HG03571 (cell line): ENCODE data around the gene CST2.
"Not testable (repeated sequence)": the region's sequence is repeated elsewhere in the genome, so short reads cannot be mapped to it uniquely, and the experiment has no call there.

Experiments used
- ATAC-seq: cut with Tn5 transposase; IDR thresholded peaks from one replicate; pipeline ENCODE4 v1.9.1; 2021; ENCODE audit not compliant: unreplicated experiment

CST2 gene

DNA sequence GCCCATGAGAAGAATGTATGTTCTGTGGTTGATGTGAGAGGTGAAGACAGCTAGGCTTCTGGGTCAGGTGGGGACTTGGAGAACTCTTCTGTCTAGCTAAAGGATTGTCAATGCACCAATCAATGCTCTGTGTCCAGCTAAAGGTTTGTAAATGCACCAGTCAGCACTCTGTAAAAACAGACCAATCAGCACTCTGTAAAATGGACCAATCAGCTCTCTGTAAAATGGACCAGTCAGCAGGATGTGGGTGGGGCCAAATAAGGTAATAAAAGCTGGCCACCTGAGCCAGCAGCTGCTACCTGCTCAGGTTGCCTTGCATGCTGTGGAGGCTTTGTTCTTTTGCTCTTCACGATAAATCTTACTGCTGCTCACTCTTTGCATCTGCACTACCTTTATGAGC lies 15.0 kb downstream of the CST2 start:
- ATAC-seq: not testable (repeated sequence)

DNA sequence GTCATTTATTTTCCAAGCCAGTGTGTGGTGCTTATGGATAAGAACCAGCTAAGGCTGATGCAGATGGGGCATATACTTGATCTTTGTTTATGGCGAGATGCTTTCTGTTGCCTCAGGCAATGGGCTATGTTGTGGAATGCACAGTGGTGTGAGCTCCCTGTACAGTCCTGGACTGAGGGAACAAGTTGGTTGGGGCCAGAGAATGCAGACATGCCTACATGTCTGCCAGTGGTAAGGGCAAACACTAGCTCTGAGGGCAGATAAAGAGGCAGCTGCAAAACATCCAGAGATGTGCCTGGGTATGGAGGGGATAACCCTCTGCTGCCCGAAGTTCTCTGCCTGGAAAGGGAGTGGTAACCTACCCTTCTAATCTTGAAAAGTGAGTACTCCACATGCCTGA lies 16.2 kb downstream of the CST2 start:
- ATAC-seq: not testable (repeated sequence)

GRCh38 chr20:23800865-23801264 lies 25.7 kb downstream of the CST2 start:
- ATAC-seq: no peak

DNA sequence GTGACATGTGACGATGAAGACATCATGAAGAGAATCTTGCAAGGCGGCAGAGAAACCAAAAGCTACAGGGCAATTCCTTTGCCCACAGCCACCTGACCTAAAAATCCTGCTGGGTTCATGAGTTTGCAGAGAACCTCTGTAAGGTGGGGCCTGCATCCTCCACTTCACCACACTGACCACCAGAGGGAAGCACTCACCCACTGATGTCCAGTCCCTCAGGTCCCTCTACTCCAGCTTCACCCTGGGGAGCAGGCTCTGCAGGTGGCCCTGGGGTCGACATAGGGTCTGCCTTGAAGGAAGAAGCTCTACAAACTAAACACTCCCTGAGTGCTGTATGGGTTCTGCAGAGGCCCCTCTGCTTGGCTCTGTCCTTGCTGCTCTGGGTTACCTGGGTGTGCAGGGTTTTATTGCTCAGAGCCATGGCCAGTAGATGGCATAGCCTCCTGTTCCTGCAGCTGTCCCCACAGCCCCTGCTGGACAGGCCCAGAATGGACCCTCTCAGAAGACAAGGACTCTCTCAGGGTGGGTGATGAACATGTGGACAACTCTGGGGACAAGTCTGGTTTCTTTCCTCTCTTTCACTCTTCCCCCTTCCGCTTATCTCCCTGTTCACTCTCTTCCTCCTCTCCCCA lies 27.2 kb downstream of the CST2 start:
- ATAC-seq: not testable (repeated sequence)

GRCh38 chr20:23795526-23795925 lies 31.0 kb downstream of the CST2 start:
- ATAC-seq: no peak

GRCh38 chr20:23794841-23795240 lies 31.7 kb downstream of the CST2 start:
- no peak for ATAC-seq

DNA sequence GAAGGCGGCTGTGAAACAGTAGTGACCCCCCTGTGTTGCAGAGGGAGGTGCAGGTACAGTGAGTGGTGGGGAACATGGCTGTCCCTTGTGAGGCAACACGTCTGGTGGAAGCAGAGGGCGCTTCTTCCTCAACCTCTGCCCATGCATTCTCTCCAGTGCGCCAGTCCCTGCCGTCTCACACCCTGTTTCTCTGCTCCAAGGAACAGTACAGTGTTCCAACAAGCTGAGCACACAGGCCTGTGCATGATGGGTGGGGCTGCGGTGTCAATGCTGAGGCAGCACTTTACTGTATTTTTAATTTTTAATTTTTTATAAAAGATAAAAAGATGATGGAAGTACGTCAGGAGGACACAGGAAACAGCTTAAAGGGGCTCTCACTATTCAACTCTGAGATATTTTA lies 32.5 kb downstream of the CST2 start:
- ATAC-seq: no peak

GRCh38 chr20:23783447-23783846 lies 43.1 kb downstream of the CST2 start:
- ATAC-seq: no peak

- no peak for ATAC-seq
Measured at GRCh38 chr20:23782366-23782983, 44.1 kb downstream of the CST2 start.

DNA sequence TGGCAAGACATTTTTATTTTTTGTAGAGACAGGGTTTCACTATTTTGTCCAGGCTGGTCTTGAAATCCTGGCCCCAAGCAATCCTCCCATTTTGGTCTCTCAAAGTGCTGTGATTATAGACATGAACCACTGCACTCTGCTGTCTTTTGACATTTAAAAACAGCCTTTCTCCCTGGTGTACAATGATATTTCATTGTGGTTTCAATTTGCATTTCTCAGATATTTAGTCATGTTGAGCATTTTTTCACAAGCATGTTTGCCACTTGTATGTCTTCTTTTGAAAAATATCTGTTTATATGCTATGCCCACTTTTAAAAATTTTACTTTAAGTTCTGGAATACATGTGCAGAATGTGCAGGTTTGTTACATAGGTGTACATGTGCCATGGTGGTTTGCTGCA lies 47.9 kb downstream of the CST2 start:
- not testable (repeated sequence) for ATAC-seq

GRCh38 chr20:23777380-23777779 lies 49.1 kb downstream of the CST2 start:
- not testable (repeated sequence) for ATAC-seq

GRCh38 chr20:23776067-23776771 lies 50.3 kb downstream of the CST2 start:
- no peak for ATAC-seq

GRCh38 chr20:23774081-23774480 lies 52.4 kb downstream of the CST2 start:
- ATAC-seq: no peak
